Motor neuron (in vitro differentiated cells): ENCODE data around the gene TBCD. TPM values are rescaled to one million over a fixed set of nuclear protein-coding genes. Genes with fewer than 3 reads are reported as not detected.
"Not testable (repeated sequence)": the region's sequence is repeated elsewhere in the genome, so short reads cannot be mapped to it uniquely, and the experiment has no call there.

Experiments
- ATAC-seq, 8 experiments: fragments of 200-7000 bp; cut with Tn5 transposase; replicated peaks in 6 of 8; 2 replicates each; pipeline ENCODE4 v1.8.0; 2021; ENCODE audit warnings: mild to moderate bottlenecking in 8 of 8, moderate library complexity in 8 of 8
- H3K27ac ChIP-seq, 2 donors: fragments of 250-450 bp; sonication (Bioruptor Pico); 2 replicates each; pipeline ENCODE4 v1.9.0; 2021; ENCODE audit warnings: antibody characterized with exemption in 2 of 2, mild to moderate bottlenecking in 2 of 2, moderate library complexity in 1 of 2
- H3K4me1 ChIP-seq, 2 donors: fragments of 250-450 bp; sonication (Bioruptor Pico); replicated peaks in 1 of 2; 2 replicates each; pipeline ENCODE4 v1.6.1; 2021; ENCODE audit warnings: antibody characterized with exemption in 2 of 2, mild to moderate bottlenecking in 2 of 2, moderate library complexity in 1 of 2
- H3K4me3 ChIP-seq, 5 donors: fragments of 250-450 bp; sonication (Bioruptor Pico); 2 replicates each; pipeline ENCODE4 v1.9.0; 2021; ENCODE audit warnings: antibody characterized with exemption in 5 of 5, mild to moderate bottlenecking in 5 of 5, moderate library complexity in 4 of 5
- WGBS, 10 experiments: fragments of 450-650 bp; shearing (Covaris generic); methylation state at CpG; one replicate each; pipeline ENCODE4 v1.0.0; 2022; 5-methylcytosine and 5-hydroxymethylcytosine counted together
- in situ Hi-C, 9 experiments: fragments of 400-800 bp; cut with MboI; loops; one replicate each; pipeline ENCODE4 v1.15.0; 2021; ENCODE audit warnings: low sequenced_read_pairs in 9 of 9, low pct_unique_long_range_greater_than_20kb in 2 of 9; ENCODE audit not compliant: unreplicated experiment in 9 of 9
- total RNA-seq, 8 experiments: library from RNA; unstranded; fragments of 300-600 nt; gene quantifications; 2 replicates each; pipeline versions ENCODE4 v1.2.3 to v1.2.4, GENCODE V29; 2022

Gene TBCD
- total RNA-seq, 8 experiments from 2014 or later, result 27.2 to 94.3 (median 47.2) TPM

DNA sequence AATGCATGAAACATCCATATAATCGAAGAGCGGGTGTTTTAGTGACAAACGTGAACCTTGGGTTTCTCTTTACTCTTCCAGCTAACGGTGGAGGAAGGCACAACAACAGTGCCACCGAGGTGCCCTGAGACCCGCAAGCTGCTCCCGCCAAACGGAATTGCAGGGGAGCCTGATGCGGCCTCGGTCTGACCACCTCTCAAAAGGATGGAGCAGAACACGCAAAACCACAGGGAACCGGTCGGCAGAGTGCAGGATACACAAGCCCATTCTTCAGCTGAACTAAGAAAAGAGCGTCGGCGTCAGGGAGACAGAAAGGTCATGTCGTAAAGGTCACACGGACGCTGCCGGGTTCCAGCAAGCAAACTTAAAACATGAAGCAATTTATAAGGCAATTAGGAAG is 197.5 kb downstream of the TBCD start:
- ATAC-seq, result no peak
- WGBS, 10 experiments, result 89 to 98% (median 95%) methylated on average over 4 to 20 of the region's 20 CpGs; no CpG with 5 or more reads in 3 of the 10 experiments
- Histone ChIP-seq H3K27ac (no peak overlapping the region), H3K4me1 (no peaks in the 10 kb centered on the region), H3K4me3 (no peak overlapping the region)
- in situ Hi-C loops, result no loop called here

DNA sequence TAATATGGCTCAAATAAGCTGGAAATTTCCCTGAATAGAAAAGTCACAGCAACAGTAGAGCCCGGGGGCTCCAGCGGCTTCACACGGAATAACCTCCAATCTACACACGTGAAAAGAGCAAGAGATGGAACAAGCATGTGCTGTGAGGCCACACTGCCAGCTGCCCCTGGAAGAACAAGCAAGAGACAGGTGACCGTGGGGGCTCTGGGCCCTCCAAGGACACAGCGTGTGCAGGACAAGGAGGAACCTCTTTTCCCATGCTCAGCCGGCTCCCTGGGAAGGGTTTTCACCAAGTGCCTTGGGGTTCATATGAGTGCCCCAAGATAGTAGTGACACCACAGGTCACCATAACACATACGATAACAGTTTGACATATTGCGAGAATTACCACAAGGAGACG is 198.1 kb downstream of the TBCD start:
- in situ Hi-C loops, result no loop called here
- WGBS, 10 experiments, result 83 to 100% (median 96%) methylated on average over 1 to 4 of the region's 10 CpGs; no CpG with 5 or more reads in 2 of the 10 experiments
- no peak overlapping the region for H3K4me3 ChIP-seq
- no peaks in the 10 kb centered on the region for H3K4me1 ChIP-seq
- ATAC-seq, result no peak
- H3K27ac ChIP-seq, result no peak overlapping the region

DNA sequence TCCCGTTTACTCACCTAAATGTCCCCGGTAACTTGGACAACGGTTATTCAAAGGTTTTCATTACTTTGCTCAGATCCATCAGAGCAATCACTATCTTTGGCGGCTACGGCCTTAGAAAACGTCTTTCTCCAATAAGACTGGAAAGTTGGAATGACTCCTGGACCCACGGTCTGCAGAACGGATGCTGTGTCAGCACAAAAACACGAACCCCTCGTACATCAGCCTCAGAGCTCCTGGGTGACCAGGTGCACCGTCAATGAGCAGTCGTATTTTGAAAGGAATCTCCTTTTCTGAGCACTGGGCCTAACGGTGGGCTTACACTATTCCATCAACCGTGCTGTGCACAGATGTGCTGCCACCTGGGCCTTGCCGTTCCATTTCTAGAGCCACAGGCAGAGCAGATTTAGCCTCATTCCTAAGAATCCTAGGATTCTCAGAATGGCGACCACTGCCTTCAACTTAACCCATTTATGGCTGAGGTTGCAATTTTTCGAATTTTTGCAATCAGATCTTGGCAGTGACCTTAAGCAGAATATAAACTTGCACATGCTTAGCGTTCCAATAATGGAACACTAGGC is 198.7 kb downstream of the TBCD start:
- Histone ChIP-seq H3K4me3 (no peak overlapping the region), H3K27ac (no peak overlapping the region), H3K4me1 (no peaks in the 10 kb centered on the region)
- whole genome bisulfite sequencing, 10 experiments, result 77 to 100% (median 93%) methylated on average over 3 to 17 of the region's 18 CpGs
- no peak for ATAC-seq
- in situ Hi-C loops, result no loop called here

DNA sequence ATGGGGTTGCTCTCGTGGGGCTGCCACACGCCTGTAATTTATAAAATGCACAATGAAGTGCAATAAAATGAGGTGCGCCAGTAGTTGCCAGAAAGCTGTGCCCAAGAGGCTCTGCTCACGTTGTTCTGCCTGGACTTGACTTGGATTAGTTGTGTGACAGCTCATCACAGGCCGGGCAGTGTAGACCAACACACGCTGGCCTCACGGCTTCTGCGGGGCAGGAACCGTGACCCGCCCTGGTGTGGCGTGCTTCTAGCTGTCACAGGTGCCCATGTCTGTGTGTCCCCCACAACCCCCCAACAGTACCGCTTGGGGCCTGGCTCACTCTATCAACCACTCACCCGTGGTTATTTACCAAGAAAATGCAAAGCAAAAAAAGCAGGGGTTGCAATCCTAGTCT is 200.2 kb downstream of the TBCD start:
- 80 to 100% (median 97%) methylated on average over 1 to 9 of the region's 13 CpGs; no CpG with 5 or more reads in 6 of the 10 experiments for WGBS, 10 experiments
- no peak overlapping the region for H3K27ac ChIP-seq
- no peak for ATAC-seq
- H3K4me3 ChIP-seq, result no peak overlapping the region
- in situ Hi-C loops, result no loop called here
- H3K4me1 ChIP-seq, result no peaks in the 10 kb centered on the region

GRCh38 chr17:82955106-82955505 is 203.2 kb downstream of the TBCD start:
- ATAC-seq, H3K27ac ChIP-seq, in situ Hi-C loops, H3K4me1 ChIP-seq, H3K4me3 ChIP-seq: not testable (repeated sequence)
- WGBS, 10 experiments, result 0 to 94% (median 79%) methylated on average over 1 to 3 of the region's 3 CpGs

GRCh38 chr17:82955627-82956026 is 203.8 kb downstream of the TBCD start:
- H3K27ac ChIP-seq, H3K4me1 ChIP-seq, ATAC-seq, H3K4me3 ChIP-seq, in situ Hi-C loops: not testable (repeated sequence)
- WGBS, 10 experiments, result 90 to 100% (median 96%) methylated on average over 1 to 2 of the region's 4 CpGs; no CpG with 5 or more reads in 6 of the 10 experiments

GRCh38 chr17:82956146-82956725 is 204.4 kb downstream of the TBCD start:
- in situ Hi-C loops, result no loop called here
- no peak for ATAC-seq
- Histone ChIP-seq H3K27ac (no peak overlapping the region), H3K4me3 (no peak overlapping the region), H3K4me1 (no peaks in the 10 kb centered on the region)
- WGBS, 10 experiments, result 70 to 100% (median 90%) methylated on average over 2 to 3 of the region's 18 CpGs; no CpG with 5 or more reads in 6 of the 10 experiments

DNA sequence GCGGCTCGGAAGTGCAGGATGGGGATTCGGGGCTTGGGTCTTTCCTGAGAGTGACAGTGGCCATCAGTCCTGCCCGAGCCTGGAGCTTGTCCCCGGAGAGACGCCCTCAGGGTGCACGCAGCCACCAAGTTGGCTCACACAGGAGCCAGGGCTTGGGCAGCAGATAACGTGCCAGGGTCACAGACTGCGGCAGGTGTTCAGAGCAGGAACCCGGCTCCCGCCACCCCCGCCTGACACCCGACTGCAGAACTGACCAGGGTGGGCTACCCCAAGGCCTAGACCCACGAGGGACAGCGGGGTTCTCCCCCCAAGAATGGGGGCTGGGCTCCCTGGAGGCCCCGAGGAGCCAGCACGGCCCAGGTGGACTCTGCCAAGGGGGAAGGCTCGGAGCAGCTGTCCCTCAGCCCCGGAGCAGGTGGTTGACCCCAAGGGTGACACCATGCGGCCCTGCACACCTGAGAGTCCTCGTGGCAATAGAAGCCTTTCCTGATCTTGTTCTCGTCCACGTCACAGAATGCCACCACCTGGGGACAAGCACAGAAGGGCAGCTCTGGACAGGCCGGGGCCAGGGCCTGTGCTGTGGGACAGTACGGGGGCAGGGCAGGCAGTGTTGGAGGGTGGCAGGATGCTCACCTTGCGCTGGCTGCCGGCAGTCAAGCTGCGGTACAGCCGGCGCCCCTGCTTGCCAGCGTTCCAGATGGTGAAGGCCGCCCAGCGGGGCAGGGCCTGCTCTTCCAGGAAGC is 205.0 kb downstream of the TBCD start:
- Histone ChIP-seq H3K27ac (no peak overlapping the region), H3K4me3 (no peak overlapping the region), H3K4me1 (no peaks in the 10 kb centered on the region)
- 87 to 100% (median 100%) methylated on average over 1 to 14 of the region's 33 CpGs; no CpG with 5 or more reads in 5 of the 10 experiments for WGBS, 10 experiments
- ATAC-seq, result peak in 1 of 8 experiments; percentile 13
- in situ Hi-C loops, result no loop called here

DNA sequence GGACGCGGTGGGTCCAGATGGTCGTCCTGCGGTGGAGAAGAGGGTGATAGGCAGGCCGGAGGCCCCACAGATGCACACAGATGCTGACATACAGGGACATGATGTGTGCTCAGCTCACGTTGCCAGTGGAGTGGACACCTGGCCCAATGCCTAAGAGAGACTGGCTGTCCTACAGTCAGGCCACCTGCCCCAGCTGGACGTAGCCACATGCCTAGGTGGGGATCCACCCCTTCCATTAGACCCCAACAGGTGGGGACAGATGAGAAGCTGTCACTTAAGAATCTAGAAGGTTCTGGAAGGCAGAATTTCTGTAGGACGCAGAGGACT is 205.6 kb downstream of the TBCD start:
- H3K27ac ChIP-seq, result no peak overlapping the region
- 61 to 100% (median 92%) methylated on average over 1 to 4 of the region's 8 CpGs; no CpG with 5 or more reads in 5 of the 10 experiments for WGBS, 10 experiments
- H3K4me1 ChIP-seq, result no peaks in the 10 kb centered on the region
- no peak overlapping the region for H3K4me3 ChIP-seq
- in situ Hi-C loops, result no loop called here
- no peak for ATAC-seq

- Histone ChIP-seq H3K4me1 (no peaks in the 10 kb centered on the region), H3K4me3 (no peak overlapping the region), H3K27ac (no peak overlapping the region)
- 100% methylated on average over 2 of the region's 30 CpGs; no CpG with 5 or more reads in 9 of the 10 experiments for WGBS, 10 experiments
- in situ Hi-C loops, result no loop called here
- peak in 2 of 8 experiments; percentile 38 to 44 for ATAC-seq
These were observed 206.2 kb downstream of the TBCD start for GRCh38 chr17:82957961-82958561.

DNA sequence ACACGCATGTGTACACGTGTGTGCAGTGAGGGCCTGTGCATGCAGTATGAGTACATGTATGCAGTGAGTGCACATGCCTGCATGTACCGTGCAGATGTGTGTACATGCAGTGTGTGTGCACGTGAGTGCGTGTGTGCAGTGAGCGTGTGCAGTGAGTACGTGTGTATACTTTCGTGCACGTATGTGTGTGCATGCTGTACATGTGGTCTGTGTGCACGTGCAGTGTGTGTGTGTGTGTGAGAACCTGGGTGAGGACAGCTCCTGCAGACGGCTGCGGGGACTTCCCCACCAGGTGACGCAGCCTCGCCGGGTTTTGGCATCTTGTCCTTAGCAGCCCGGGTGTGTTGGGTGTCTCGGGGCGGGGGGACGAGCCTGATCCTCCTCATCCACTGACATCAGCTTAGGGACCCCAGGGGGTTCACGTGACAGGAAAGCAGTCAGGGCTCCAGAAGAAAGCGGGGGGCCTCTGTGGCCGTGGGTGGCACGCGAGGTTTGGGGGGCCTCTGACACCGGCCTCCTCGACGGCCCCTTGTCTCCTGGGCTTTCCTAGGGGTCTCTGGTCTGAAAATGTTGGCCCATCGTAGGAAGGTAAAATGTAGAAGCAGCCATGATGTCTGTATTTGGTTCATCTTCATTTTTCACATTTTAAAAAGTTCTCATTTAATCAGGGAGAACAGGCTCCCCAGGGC is 207.5 kb downstream of the TBCD start:
- in situ Hi-C loops, result no loop called here
- ATAC-seq, result no peak
- 20 to 95% (median 87%) methylated on average over 1 to 9 of the region's 28 CpGs; no CpG with 5 or more reads in 3 of the 10 experiments for WGBS, 10 experiments
- no peak overlapping the region for H3K4me3 ChIP-seq
- no peak overlapping the region for H3K27ac ChIP-seq
- H3K4me1 ChIP-seq, result no peaks in the 10 kb centered on the region

- no peak overlapping the region for H3K4me3 ChIP-seq
- no peak overlapping the region for H3K27ac ChIP-seq
- 82 to 100% (median 96%) methylated on average over 3 to 5 of the region's 23 CpGs; no CpG with 5 or more reads in 7 of the 10 experiments for WGBS, 10 experiments
- H3K4me1 ChIP-seq, result no peaks in the 10 kb centered on the region
- ATAC-seq, result no peak
- in situ Hi-C loops, result no loop called here
These were observed 208.1 kb downstream of the TBCD start for GRCh38 chr17:82959990-82960418.
